GM19238 (cell line): ENCODE results near the gene PPP2R5D.
"Not testable (repeated sequence)": the region's sequence is repeated elsewhere in the genome, so short reads cannot be mapped to it uniquely, and the experiment has no call there.

Experiments used
- DNase-seq: peaks from one replicate; pipeline ENCODE4 v3.0.0; 2011; ENCODE audit warnings: low spot score; ENCODE audit not compliant: insufficient read length

PPP2R5D gene

GRCh38 chr6:42988486-42989020 is 4.2 kb downstream of the PPP2R5D start:
- DNase-seq = no peak

GRCh38 chr6:42989923-42990322 is 5.6 kb downstream of the PPP2R5D start:
- no peak for DNase-seq

DNA sequence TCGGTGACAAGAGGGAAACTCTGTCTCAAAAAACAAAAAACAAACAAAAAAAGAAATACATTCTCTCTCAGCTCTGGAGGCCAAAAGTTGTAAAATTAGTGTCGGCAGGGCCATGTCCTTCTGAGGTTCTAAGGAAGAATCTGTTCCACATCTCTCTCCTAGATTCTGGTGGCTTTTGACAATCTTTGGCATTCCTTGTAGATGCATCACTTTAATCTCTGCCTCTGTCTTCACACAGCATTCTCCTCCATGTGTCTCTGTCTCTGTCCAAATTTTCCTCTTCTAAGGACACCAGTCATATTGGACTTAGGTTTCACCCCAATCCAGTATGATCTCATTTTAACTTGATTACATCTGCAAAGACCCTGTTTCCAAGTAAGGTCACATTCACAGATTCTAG is 9.1 kb downstream of the PPP2R5D start:
- DNase-seq = no peak

DNA sequence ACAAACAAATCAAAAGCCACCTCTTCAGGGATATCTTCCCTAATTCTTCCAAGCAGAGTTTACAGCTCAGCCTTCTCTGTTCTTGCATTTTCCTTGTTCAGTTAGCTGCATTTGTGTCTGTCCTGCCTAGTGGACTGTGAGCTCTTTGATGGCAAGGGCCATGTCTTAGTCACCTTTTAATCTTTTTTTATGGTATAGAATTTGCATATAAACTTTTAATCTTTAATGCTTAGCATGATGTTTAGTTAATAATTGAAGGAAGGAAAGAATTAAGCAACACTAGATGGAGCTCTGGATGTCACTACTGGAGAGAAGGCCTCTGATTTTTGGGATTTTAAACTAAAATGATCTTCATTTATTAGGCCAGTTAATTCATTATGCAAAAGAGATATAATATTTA is 12.1 kb downstream of the PPP2R5D start:
- no peak for DNase-seq

DNA sequence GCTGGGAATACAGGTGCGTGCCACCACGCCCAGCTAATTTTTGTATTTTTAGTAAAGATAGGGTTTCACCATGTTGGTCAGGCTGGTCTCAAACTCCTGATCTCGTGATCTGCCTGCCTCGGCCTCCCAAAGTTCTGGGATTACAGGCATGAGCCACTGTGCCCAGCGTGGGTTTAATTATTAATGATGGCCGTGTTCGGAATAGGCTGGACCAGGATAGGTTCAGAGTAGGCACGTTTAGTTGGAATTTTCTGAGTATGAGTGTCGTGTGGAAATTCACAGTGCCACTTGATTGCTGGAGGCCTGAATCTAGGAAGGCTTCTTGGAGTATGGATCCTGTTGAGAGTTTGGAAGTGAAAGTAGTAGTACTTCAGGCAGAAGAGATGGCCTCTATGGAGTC is 13.8 kb downstream of the PPP2R5D start:
- DNase-seq = not testable (repeated sequence)

DNA sequence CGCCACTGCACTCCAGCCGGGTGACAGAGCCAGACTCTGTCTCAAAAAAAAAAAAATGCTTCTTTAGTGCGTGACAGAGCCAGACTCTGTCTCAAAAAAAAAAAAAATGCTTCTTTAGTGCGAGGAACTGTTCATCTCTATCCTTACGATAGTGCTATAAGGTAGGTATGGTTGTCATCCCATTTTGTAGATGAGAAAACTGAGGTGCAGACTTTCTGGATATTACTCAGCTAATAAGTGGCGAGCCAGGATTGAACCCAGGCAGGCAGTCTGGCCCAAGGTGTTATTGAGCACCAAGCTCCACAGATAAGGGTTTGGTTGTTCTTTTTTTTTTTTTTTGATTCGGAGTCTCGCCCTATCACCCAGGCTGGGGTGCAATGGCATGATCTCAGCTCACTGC is 17.5 kb downstream of the PPP2R5D start:
- no peak for DNase-seq

- no peak for DNase-seq
These were observed 21.5 kb downstream of the PPP2R5D start for GRCh38 chr6:43005844-43006243.

DNA sequence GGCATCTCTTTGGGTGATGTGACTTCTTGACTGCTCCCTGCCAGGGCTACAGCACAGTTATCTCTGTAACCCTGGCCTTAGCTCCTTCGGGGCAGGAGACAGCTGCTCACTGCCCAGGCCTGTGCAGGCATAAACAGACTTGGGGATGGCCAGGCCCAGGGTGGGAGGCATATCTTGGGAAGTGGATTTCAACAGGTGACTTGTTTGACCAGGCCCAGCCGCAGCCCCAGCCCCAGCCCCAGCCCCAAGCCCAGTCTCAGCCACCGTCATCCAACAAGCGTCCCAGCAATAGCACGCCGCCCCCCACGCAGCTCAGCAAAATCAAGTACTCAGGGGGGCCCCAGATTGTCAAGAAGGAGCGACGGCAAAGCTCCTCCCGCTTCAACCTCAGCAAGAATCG is 21.9 kb downstream of the PPP2R5D start:
- no peak for DNase-seq

DNA sequence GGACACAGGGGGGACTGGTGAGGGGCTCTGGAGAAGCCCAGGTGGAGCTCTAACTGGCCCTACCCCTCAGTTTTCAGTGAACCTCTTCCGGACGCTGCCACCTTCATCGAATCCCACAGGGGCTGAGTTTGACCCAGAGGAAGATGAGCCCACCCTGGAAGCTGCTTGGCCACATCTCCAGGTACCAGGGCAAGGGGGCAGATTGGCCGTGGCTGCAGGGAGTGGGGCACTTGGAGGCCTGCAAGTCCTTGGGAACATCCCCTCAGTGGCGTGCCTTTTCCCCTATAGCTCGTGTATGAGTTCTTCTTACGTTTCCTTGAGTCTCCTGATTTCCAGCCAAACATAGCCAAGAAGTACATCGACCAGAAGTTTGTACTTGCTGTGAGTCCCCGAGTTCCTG is 22.8 kb downstream of the PPP2R5D start:
- DNase-seq = no peak

DNA sequence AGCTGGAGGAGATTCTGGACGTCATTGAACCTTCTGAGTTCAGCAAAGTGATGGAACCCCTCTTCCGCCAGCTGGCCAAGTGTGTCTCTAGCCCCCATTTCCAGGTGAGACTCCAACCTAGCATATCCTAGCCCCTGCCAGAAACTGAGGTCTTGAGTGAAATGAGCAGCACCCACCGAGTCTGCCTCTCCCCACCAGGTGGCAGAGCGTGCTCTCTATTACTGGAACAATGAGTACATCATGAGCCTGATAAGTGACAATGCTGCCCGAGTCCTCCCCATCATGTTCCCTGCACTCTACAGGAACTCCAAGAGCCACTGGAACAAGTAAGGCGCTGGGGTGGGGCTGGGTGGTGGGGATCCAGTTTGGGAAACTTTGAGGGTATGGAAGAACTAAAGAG is 24.8 kb downstream of the PPP2R5D start:
- DNase-seq = no peak

DNA sequence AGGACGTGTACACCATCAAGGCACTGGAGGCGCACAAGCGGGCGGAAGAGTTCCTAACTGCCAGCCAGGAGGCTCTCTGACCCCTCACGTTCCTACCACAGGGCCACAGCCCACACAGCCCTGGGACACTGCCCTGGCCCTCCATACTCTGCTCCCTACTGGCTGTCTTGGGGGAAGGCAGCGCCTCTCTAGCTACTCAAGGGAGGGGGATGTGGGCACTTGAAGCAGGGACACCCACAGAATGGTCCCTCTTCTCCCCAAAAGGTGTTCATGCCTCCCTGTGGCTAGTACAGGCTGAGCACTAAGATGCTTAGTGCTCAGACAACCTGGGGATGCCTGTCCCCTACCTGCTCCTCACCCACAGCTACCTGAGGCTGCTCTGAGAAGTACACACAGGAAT is 26.8 kb downstream of the PPP2R5D start:
- no peak for DNase-seq

DNA sequence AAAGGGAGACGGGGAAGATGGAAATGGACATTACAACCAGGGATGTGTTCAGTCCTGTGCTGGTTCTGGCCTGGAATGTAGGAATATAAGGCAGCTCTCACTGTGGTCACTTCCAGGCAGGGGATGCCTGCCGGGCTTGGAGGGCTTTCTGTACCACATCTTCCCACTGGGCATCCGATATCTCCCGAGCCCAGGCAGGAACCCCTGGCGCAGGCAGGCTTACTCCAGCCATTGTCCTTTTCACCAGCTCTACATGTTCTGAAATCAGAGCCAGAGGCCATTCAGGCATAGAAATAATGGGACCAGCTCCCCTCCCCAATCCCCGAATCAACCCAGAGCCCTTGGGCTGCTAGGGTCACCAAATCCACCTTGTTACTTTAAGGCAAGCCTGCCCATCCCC is 28.0 kb downstream of the PPP2R5D start:
- no peak for DNase-seq

DNA sequence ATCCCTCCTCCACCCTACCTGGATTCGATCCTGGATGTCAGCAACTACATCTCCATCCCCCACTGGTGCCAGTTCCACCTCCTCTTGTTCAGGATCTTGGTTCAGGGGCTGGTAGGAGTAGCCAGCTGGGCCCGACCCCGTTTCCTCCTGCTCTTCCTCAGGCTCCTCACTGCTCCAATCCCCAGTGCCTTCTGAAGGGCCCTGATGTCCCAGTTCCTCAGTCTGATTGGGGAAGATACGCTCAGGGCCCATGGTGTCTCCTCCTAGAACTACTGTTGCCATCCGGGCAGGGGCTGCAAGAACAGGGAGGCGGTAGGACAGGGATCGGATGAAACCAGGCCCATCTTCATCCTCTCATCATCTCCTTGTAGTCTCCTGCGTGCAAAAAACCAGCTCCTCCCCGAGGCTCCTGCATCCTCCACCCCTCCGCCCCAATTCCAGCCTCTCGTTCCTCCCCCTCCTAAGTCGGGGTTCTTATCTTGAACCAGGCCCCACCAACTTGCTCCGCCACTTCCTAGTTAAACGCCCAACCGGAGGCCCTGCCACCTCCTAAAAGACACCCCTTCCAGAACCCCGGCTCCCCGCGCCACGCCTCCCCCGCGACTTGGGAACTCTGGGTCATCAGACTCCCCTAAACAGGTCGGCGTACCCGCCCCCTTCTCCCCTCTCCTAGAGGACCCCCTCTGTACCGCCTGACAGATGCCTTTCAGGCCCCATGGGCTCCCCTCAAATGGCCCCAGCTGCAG is 28.9 kb downstream of the PPP2R5D start:
- no peak for DNase-seq

GRCh38 chr6:43013843-43014433 is 29.6 kb downstream of the PPP2R5D start, which contains the start of the genes KLHDC3 and MEA1:
KLHDC3 (plus strand) TSS chr6:43014249; CDS start chr6:43017193, 2,944 bp downstream.
MEA1 (minus strand) TSS chr6:43013946; CDS start chr6:43013813, 133 bp downstream.
- DNase-seq = peak; percentile 95

GRCh38 chr6:43014434-43014909 is 30.1 kb downstream of the PPP2R5D start:
- DNase-seq = no peak

GRCh38 chr6:43016176-43016942 is 32.0 kb downstream of the PPP2R5D start:
- no peak for DNase-seq

DNA sequence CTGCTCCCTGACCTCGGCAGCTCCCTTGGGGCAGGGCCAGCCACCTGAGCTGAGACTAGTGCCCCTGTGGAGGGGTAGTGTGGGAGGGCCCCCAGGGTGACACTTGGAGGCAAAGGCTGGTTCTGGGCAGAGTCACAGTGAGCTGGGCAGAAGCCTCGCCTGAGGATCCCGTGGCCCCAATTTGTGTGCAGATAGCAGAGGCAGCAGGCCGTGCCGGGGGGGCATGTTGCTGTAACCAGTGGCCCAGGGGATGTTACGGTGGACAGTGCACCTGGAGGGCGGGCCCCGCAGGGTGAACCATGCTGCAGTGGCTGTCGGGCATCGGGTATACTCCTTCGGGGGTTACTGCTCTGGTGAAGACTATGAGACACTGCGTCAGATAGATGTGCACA is 32.6 kb downstream of the PPP2R5D start:
- no peak for DNase-seq

DNA sequence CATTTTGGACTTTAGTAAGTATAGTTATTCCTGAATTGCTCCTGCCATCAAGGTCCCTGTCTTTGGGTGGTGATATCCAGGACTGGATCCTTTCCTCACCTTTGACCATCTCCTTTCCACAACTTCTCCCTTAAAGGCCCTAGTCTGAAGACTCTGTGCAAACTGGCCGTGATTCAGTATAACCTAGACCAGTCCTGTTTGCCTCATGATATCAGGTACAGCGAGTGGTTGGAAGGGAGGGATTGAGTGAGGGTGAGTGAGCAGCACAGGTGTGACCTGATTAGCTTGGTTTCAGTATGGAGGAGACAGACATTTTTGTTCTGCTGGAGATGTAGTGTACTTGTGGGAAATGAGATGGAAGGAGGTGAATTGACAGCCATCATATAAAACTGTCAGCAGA is 34.8 kb downstream of the PPP2R5D start:
- DNase-seq = no peak

- no peak for DNase-seq
These were observed 35.8 kb downstream of the PPP2R5D start for GRCh38 chr6:43020052-43020705.

GRCh38 chr6:43020847-43021246 is 36.5 kb downstream of the PPP2R5D start:
- DNase-seq = no peak

DNA sequence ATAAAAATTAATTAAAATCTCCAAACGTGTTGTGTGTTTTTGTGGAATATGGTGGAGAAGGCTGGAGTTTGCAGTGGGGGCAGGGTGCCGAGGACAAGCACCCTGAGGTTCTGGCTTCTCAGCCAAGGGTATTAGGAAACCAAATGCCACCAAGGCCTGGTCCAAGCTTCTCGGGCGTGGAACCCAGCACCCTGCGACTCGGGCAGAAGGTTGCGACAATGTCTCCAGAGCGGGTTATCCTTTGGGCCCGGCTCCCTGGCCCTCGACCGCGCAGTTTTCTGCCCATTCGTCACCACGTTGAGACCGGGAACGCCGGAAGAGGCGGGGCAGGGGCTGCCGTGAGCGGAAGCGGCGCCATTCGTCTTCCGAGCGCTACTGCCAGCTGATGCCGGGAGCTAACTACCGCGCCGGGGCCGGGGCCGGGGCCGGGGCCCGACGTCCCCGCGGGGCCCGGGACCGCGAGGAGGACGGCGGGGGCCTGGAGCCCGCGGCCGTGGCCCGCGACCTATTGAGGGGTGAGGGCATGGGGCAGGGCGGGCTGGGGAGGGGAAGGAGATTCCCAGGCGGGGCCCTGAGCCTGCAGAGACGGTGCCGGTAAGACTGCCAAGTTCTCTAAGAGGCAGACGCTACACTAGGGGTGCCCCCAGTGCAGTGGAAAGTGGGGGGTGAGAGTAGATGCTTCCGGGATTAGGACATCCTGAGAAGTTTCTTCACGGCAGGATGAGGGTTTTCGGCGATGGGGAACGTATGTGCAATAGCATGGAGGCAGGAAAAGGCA is 37.1 kb downstream of the PPP2R5D start, which contains the start of gene RRP36:
TSS of gene RRP36 (plus strand) at position 354 of the 778 bp plus-strand sequence. CDS start at position 386, 32 bp downstream.
- peak; percentile 88 for DNase-seq
